Measurements from ENCODE around the gene CDH23. TPM values are rescaled to one million over a fixed set of nuclear protein-coding genes. Genes with fewer than 3 reads are reported as not detected.

The CDH23 gene
- total and polyA plus RNA-seq, 9 of the 15 experiments (the other 6 are each of a cell fraction or from before 2014, with no cell fraction given) = 0.18 to 1.2 (median 0.47) TPM

DNA sequence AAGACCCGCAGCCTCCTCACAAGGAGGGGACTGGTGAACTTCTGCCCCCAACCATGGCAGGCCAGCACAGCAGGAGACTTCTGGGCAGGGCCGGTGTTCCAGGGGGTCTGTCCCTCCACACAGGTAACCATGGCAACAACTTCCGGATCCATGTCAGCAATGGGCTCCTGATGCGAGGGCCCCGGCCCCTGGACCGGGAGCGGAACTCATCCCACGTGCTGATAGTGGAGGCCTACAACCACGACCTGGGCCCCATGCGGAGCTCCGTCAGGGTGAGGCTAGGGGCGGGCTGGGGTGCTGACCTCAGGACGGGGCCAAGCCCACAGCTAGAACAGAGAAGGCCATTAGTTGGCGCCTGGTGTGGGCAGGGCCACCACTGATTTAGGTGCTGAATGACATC, 328.5 kb downstream of the CDH23 start:
- Histone ChIP-seq H3K4me3 (no peak overlapping the region), H3K27ac (ENCODE audit: extremely low read depth, low read depth, low read length) (no peak overlapping the region), H3K9me1 (ENCODE audit: control insufficient read depth, insufficient read depth, low read length) (no peaks in the 10 kb centered on the region), H2AFZ (ENCODE audit: low read depth, low read length) (no peak overlapping the region), H3K4me1 (replicated peaks in 1 of 2; ENCODE audit: control insufficient read depth in 2 of 2, insufficient read depth in 2 of 2, low read length in 2 of 2) (peaks cover 31 to 49% of the 10 kb centered on the region in 2 experiments), H3K27me3 (ENCODE audit: control insufficient read depth in 2 of 2, insufficient read depth in 2 of 2, low read length in 2 of 2) (no peaks in the 10 kb centered on the region), H4K20me1 (replicated peaks; ENCODE audit: control insufficient read depth, insufficient read depth, low read length) (no peaks in the 10 kb centered on the region), H3K36me3 (ENCODE audit: control insufficient read depth, insufficient read depth, low read length) (no peaks in the 10 kb centered on the region), H3K9ac (ENCODE audit: insufficient read depth in 1 of 2, low read depth in 2 of 2, low read length in 2 of 2) (peak overlapping the region in 1 of 2 experiments; percentile 24; a peak in 1 of 4 replicates), H3K4me2 (ENCODE audit: insufficient read depth, low read length) (no peak overlapping the region), H3K79me2 (ENCODE audit: control insufficient read depth, insufficient read depth, low read length) (no peaks in the 10 kb centered on the region), H3K9me3 (replicated peaks; ENCODE audit: control insufficient read depth, insufficient read depth, low read depth, low read length) (no peaks in the 10 kb centered on the region)
- intact Hi-C loops (cut with micrococcal nuclease) (no loop called here), in situ Hi-C loops (cut with MboI) (no loop called here)
- TF ChIP-seq POLR2H (tag; IDR thresholded peaks at IDR 0.05; ENCODE audit: low read depth) (no peak), ATF6 (CRISPR knock-in tag; IDR thresholded peaks at IDR 0.05) (no peak), HMG20B (CRISPR knock-in tag; IDR thresholded peaks at IDR 0.05) (no peak), ZNF518B (CRISPR knock-in tag; IDR thresholded peaks at IDR 0.05) (no peak), ELF2 (CRISPR knock-in tag; IDR thresholded peaks at IDR 0.05) (no peak), POLR2AphosphoS5 (IDR thresholded peaks at IDR 0.05; ENCODE audit: control insufficient read depth, insufficient read depth, low read depth, low read length) (no peak), RFX1 (IDR thresholded peaks at IDR 0.05) (peak; percentile 87)
- POLR2A ChIA-PET = interaction anchor here (0.8 to 2.2 kb wide), 6 partner anchors 12 to 158 kb away, joined by 3 to 6 read pairs (median 3); no protein-coding TSS in a partner anchor
- BruUV-seq (replicated peaks) = no TSS peak
- CTCF ChIA-PET (ENCODE audit: low intra/inter-chr PET ratio) = interaction anchor here (0.9 kb wide), 1 partner anchor 172 kb away, joined by 3 read pairs; no protein-coding TSS in a partner anchor
- FAIRE-seq = no peak
- no peak for DNase-seq (ENCODE audit: extremely low read depth in 1 of 4, low spot score in 3 of 4)
- 58% methylated on average over 14 of the region's 14 CpGs for WGBS (ENCODE audit: insufficient coverage, low coverage, missing lambda C conversion rate)
- ATAC-seq = no peak
